ENCODE measurements around the gene CLCN4.

DNA sequence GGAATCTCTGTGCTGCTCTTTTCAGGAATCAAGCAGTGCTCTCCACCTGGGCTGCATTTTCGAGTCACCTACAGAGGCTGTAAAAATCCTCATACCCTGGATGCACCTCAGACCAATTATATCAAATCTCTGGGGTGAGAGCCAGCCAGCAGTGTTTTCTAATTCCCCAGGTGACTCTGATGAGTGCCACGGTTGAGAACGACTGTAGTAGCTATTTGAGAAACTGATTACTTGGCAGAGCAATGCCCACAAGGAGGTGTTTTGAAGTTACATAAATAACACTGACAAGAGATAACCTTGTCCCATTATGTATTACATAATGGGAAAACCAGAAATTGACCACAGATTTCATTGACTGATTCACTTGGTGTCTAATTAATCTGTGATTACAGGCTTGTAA is 46.8 kb downstream of the CLCN4 start:
- TF ChIP-seq POLR2A (IDR thresholded peaks at IDR 0.05) (no peak), POLR2AphosphoS5 (IDR thresholded peaks at IDR 0.05; ENCODE audit: insufficient read depth in 1 of 2, low read depth in 1 of 2) (no peak)
- TF ChIP-seq, protein P1, sequence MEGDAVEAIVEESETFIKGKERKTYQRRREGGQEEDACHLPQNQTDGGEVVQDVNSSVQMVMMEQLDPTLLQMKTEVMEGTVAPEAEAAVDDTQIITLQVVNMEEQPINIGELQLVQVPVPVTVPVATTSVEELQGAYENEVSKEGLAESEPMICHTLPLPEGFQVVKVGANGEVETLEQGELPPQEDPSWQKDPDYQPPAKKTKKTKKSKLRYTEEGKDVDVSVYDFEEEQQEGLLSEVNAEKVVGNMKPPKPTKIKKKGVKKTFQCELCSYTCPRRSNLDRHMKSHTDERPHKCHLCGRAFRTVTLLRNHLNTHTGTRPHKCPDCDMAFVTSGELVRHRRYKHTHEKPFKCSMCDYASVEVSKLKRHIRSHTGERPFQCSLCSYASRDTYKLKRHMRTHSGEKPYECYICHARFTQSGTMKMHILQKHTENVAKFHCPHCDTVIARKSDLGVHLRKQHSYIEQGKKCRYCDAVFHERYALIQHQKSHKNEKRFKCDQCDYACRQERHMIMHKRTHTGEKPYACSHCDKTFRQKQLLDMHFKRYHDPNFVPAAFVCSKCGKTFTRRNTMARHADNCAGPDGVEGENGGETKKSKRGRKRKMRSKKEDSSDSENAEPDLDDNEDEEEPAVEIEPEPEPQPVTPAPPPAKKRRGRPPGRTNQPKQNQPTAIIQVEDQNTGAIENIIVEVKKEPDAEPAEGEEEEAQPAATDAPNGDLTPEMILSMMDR (IDR thresholded peaks at IDR 0.05), result no peak

Data from vagina (tissue), 2 donors.